Calu3 (cell line): ENCODE measurements around the gene SARS2. TPM values are rescaled to one million over a fixed set of nuclear protein-coding genes. Genes with fewer than 3 reads are reported as not detected.

Source experiments
- BruUV-seq: library from RNA; stranded (reverse); fragments of 400-500 nt; replicated peaks from 2 replicates; lab custom pipeline; 2021; lab: Mats Ljungman, UMichigan
- CTCF ChIA-PET: fragments of 300-600 bp; sonication (Branson Sonifier 250); formaldehyde crosslinking; loops from one replicate; lab custom pipeline; 2022; ENCODE audit warnings: antibody characterized with exemption; lab: Charles Lee
- DNase-seq: peaks from one replicate; pipeline ENCODE4 v3.0.0; 2022
- H3K27ac Mint-ChIP-seq: one replicate; pipeline ENCODE4 v1.8.0; 2022; ENCODE audit warnings: mixed read lengths; ENCODE audit not compliant: unreplicated experiment
- H3K27me3 Mint-ChIP-seq: one replicate; pipeline ENCODE4 v1.8.0; 2022; ENCODE audit warnings: mixed read lengths; ENCODE audit not compliant: unreplicated experiment
- H3K36me3 Mint-ChIP-seq: one replicate; pipeline ENCODE4 v1.8.0; 2022; ENCODE audit warnings: mild to moderate bottlenecking, moderate library complexity, mixed read lengths; ENCODE audit not compliant: insufficient read depth, unreplicated experiment
- H3K4me1 Mint-ChIP-seq: one replicate; pipeline ENCODE4 v1.8.0; 2022; ENCODE audit warnings: mild to moderate bottlenecking, low read depth, mixed read lengths; ENCODE audit not compliant: unreplicated experiment
- H3K4me3 Mint-ChIP-seq: one replicate; pipeline ENCODE4 v1.8.0; 2022; ENCODE audit warnings: mild to moderate bottlenecking, low read depth, moderate library complexity, mixed read lengths; ENCODE audit not compliant: unreplicated experiment
- H3K9me3 Mint-ChIP-seq: one replicate; pipeline ENCODE4 v1.8.0; 2022; ENCODE audit warnings: low read depth, mixed read lengths; ENCODE audit not compliant: unreplicated experiment
- CTCF ChIP-seq: fragments of 200-600 bp; IDR thresholded peaks from one replicate; pipeline ENCODE4 v1.8.0; 2022; ENCODE audit warnings: antibody characterized with exemption; ENCODE audit not compliant: unreplicated experiment
- intact Hi-C: fragments of 100-400 bp; cut with micrococcal nuclease; formaldehyde crosslinking; loops from one replicate; pipeline ENCODE4 v1.10.0; 2022; ENCODE audit not compliant: unreplicated experiment
- total RNA-seq: library from RNA; stranded (reverse); gene quantifications from 2 replicates; pipeline ENCODE4 v1.2.3, GENCODE V29; 2022

SARS2 gene
- total RNA-seq, 1 experiment from 2014 or later: 52.1 TPM

- intact Hi-C loops: no loop called here
- TF ChIP-seq CTCF: no peak
- H3K4me1 Mint-ChIP-seq: peaks cover 30% of the 10 kb centered on the region
- peak; percentile 54 for DNase-seq
- peaks cover 37% of the 10 kb centered on the region for H3K36me3 Mint-ChIP-seq
- peak overlapping the region; percentile 76 for H3K4me3 Mint-ChIP-seq
- H3K27ac Mint-ChIP-seq: peak overlapping the region; percentile 88
- CTCF ChIA-PET: interaction anchor here (0.8 to 2.2 kb wide), 8 partner anchors 11 to 134 kb away, joined by 3 to 7 read pairs (median 3); no protein-coding TSS in a partner anchor
- BruUV-seq: no TSS peak
- no peaks in the 10 kb centered on the region for H3K27me3 Mint-ChIP-seq
- peaks cover 4% of the 10 kb centered on the region for H3K9me3 Mint-ChIP-seq
Observed at GRCh38 chr19:38977445-38978325, 47.1 kb upstream of the SARS2 start.

GRCh38 chr19:38975861-38976271 lies 45.3 kb upstream of the SARS2 start:
- CTCF ChIA-PET: interaction anchor here (0.6 to 2.2 kb wide), 8 partner anchors 13 to 820 kb away, joined by 3 to 10 read pairs (median 4); no protein-coding TSS in a partner anchor
- no peak for TF ChIP-seq CTCF
- peaks cover 37% of the 10 kb centered on the region for H3K36me3 Mint-ChIP-seq
- H3K27ac Mint-ChIP-seq: peak overlapping the region; percentile 88
- BruUV-seq: no TSS peak
- H3K9me3 Mint-ChIP-seq: peaks cover 4% of the 10 kb centered on the region
- H3K27me3 Mint-ChIP-seq: no peaks in the 10 kb centered on the region
- peaks cover 41% of the 10 kb centered on the region for H3K4me1 Mint-ChIP-seq
- H3K4me3 Mint-ChIP-seq: peak overlapping the region; percentile 76
- DNase-seq: peak; percentile 47
- intact Hi-C loops: no loop called here

GRCh38 chr19:38975214-38975860 lies 44.8 kb upstream of the SARS2 start, which contains the start of gene FBXO17:
Gene FBXO17, minus strand, starts transcription at chr19:38975742. Its CDS starts 25,423 bp downstream, at chr19:38950319.
- CTCF ChIA-PET: interaction anchor here (0.6 to 2.2 kb wide), 7 partner anchors 13 to 168 kb away, joined by 3 to 10 read pairs (median 5); no protein-coding TSS in a partner anchor
- no peaks in the 10 kb centered on the region for H3K9me3 Mint-ChIP-seq
- intact Hi-C loops: no loop called here
- H3K27ac Mint-ChIP-seq: peak within 1 kb of the TSS; percentile 88
- TF ChIP-seq CTCF: no peak
- BruUV-seq: TSS peak; percentile 67
- H3K27me3 Mint-ChIP-seq: no peaks in the 10 kb centered on the region
- peak; percentile 71 for DNase-seq
- H3K4me1 Mint-ChIP-seq: peaks cover 41% of the 10 kb centered on the region
- peaks cover 34% of the 10 kb centered on the region for H3K36me3 Mint-ChIP-seq
- H3K4me3 Mint-ChIP-seq: peak within 1 kb of the TSS; percentile 76

GRCh38 chr19:38974624-38975213 lies 44.2 kb upstream of the SARS2 start:
- CTCF ChIA-PET: interaction anchor here (0.6 kb wide), 1 partner anchor 44 kb away, joined by 4 read pairs; no protein-coding TSS in a partner anchor

More at GRCh38 chr19:38974624-38975213, 44.2 kb upstream of the SARS2 start:
- no peaks in the 10 kb centered on the region for H3K9me3 Mint-ChIP-seq
- H3K27me3 Mint-ChIP-seq: no peaks in the 10 kb centered on the region
- DNase-seq: no peak
- peaks cover 32% of the 10 kb centered on the region for H3K36me3 Mint-ChIP-seq
- H3K27ac Mint-ChIP-seq: peak overlapping the region; percentile 48
- peaks cover 41% of the 10 kb centered on the region for H3K4me1 Mint-ChIP-seq
- peak overlapping the region; percentile 76 for H3K4me3 Mint-ChIP-seq
- BruUV-seq: no TSS peak
- TF ChIP-seq CTCF: no peak
- intact Hi-C loops: no loop called here
